Aorta (tissue), 5 donors: ENCODE measurements around the gene PACSIN1. TPM values are rescaled to one million over a fixed set of nuclear protein-coding genes. Genes with fewer than 3 reads are reported as not detected.

Experiments
- ATAC-seq: fragments of 200-7000 bp; cut with Tn5 transposase; one replicate; pipeline ENCODE4 v1.9.1; 2022; ENCODE audit warnings: moderate library complexity; ENCODE audit not compliant: low FRiP score
- DNase-seq, 2 donors: peaks; one replicate each; pipeline ENCODE4 v3.0.0-alpha.2; 2020
- H3K27ac ChIP-seq, 2 donors: one replicate each; pipeline ENCODE4 v1.5.1; 2013; ENCODE audit warnings: low read length in 2 of 2, mild to moderate bottlenecking in 2 of 2, moderate library complexity in 2 of 2, control low read depth in 1 of 2, inconsistent platforms in 1 of 2, low read depth in 1 of 2
- H3K27me3 ChIP-seq, 2 donors: one replicate each; pipeline ENCODE4 v1.6.1; 2013; ENCODE audit warnings: control low read depth in 1 of 2, low read length in 1 of 2, mild to moderate bottlenecking in 1 of 2, moderate library complexity in 1 of 2; ENCODE audit not compliant: insufficient read depth in 2 of 2, control insufficient read depth in 1 of 2
- H3K36me3 ChIP-seq, 2 donors: one replicate each; pipeline ENCODE4 v1.6.1; 2013; ENCODE audit warnings: control low read depth in 1 of 2, low read length in 1 of 2, mild to moderate bottlenecking in 1 of 2; ENCODE audit not compliant: insufficient read depth in 2 of 2, control insufficient read depth in 1 of 2
- H3K4me1 ChIP-seq, 2 donors: one replicate each; pipeline ENCODE4 v1.6.1; 2013; ENCODE audit warnings: low read length in 2 of 2, control low read depth in 1 of 2, mild to moderate bottlenecking in 1 of 2, moderate library complexity in 1 of 2; ENCODE audit not compliant: insufficient read depth in 2 of 2, control insufficient read depth in 1 of 2
- H3K4me3 ChIP-seq, 2 donors: one replicate each; pipeline ENCODE4 v1.5.1; 2013; ENCODE audit warnings: low read length in 2 of 2, control low read depth in 1 of 2, mild to moderate bottlenecking in 1 of 2
- H3K9me3 ChIP-seq: one replicate; pipeline ENCODE4 v1.6.1; 2013; ENCODE audit warnings: mild to moderate bottlenecking, low read length; ENCODE audit not compliant: control insufficient read depth
- WGBS, 2 donors: extraction: QIAGEN DNeasy Blood & Tissue Kit; methylation state at CpG; one replicate each; pipeline ENCODE4 v1.1.7; 2013; 5-methylcytosine and 5-hydroxymethylcytosine counted together
- intact Hi-C, 2 donors: fragments of 100-400 bp; cut with DNase I; formaldehyde crosslinking; loops; one replicate each; pipeline versions ENCODE4 v1.14.2 to v1.15.0; 2022
- polyA plus RNA-seq, 2 donors: library from polyadenylated mRNA; stranded (reverse); fragments of 200-250 nt; gene quantifications; one replicate each; pipeline ENCODE4 v1.2.3, GENCODE V29; 2013
- total RNA-seq, 2 donors: library from RNA; stranded (reverse); fragmentation: NEBNext Ultra II Directional; extraction: Animal tissue kit (Norgen Biotek cat#: 25700); gene quantifications; one replicate each; pipeline ENCODE4 v1.2.1, GENCODE V29; 2021
- donor health status: healthy with polysubstance abuse.
- donor health status: Bipolar disorder and iron deficiency.
- donor health status: DM: no; HTN: no; CAD: no.
- donor health status: DM: no; HTN: no; CAD: no.
- donor health status: DM: yes; HTN: yes; CAD: no.

Gene PACSIN1
- total and polyA plus RNA-seq, 4 donors: 0.10 to 0.84 (median 0.10) TPM; not detected in 1

DNA sequence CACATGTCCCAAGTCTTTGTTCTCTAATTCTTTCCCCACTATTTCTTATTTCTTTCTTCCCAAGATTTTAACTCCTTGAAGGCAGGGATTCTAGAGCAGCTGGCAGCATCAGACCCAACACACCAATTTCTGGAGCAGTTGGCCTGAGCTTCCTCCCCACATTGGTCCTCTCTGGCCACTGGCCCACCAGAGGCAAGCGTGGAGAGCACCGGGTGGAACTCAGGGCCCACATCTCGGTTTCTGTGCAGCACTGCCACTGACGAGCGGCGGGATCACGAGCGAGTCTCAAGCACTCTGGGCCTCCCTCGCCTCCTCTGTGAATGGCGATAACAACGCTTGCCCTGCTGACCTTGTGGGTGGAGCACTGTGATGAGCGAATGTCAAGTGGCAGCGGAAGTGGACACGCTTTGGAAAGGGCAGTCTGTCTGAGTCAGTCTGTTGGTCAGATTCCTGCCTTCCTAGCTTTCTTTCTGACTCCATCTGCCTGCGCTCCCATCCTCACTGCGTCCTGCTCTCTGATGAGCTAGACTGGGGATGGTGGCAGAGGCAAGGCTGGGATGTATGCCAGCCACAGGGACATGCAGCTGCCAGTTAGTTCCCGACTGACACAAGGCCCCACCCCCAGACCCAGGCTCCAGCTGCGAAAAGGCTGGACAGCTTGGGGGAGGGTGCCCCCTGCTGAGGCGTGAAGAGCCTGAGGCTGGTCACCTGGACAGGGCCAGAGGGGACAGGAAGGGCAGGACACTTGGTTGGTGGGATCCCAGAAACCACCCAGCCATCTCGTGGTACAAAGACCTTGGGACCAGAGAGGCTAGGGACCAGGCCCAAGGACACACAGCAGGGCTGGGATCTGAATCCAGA lies 94.7 kb downstream of the PACSIN1 start:
- peaks cover 1% of the 10 kb centered on the region for H3K9me3 ChIP-seq
- no peak for DNase-seq
- WGBS, 2 donors: 67 to 69% methylated on average over 20 of the region's 20 CpGs
- no peaks in the 10 kb centered on the region for H3K36me3 ChIP-seq
- ATAC-seq: no peak
- H3K27me3 ChIP-seq: no peaks in the 10 kb centered on the region
- H3K4me1 ChIP-seq: no peaks in the 10 kb centered on the region
- intact Hi-C loops: no loop called here
- no peak overlapping the region for H3K27ac ChIP-seq
- H3K4me3 ChIP-seq: no peak overlapping the region

DNA sequence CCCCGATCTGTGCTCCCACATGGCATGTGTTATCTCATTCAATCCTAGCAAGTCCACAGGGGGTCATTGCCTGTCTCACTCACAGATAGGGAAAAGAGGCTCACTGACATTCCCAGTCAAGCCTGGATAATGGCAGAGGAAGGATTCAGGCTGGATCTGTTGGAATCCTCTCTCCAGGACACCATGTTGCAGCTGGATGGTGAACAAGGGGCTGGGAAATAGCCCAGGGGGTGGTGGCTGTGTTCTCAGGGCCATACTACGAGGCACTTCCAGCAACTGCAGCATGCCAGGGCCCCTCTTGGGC lies 95.3 kb downstream of the PACSIN1 start:
- no peaks in the 10 kb centered on the region for H3K4me1 ChIP-seq
- no peaks in the 10 kb centered on the region for H3K27me3 ChIP-seq
- H3K36me3 ChIP-seq: no peaks in the 10 kb centered on the region
- DNase-seq (no peak), ATAC-seq (no peak)
- WGBS, 2 donors: 92 to 95% methylated on average over 2 of the region's 2 CpGs
- H3K27ac ChIP-seq: no peak overlapping the region
- intact Hi-C loops: no loop called here
- H3K4me3 ChIP-seq: no peak overlapping the region
- peaks cover 1% of the 10 kb centered on the region for H3K9me3 ChIP-seq

DNA sequence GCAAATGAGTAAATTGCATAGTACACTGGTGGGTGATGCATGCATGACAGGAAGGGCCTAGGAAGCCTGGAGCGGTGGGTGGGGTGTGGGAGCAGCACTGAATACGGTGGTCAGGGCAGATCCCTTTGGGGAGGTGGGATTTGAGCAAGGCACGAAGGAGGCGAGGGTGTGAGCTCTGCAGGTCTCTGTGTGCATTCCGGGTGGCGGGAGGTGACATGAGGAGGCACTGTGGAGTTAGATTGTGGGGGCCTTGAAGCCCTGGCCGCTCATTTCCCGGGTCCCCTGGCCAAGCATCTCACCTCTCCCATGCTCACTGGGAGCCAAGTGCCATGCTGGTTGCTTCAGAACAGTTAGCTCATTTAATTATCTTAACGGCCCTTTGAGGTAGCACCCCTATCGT lies 96.5 kb downstream of the PACSIN1 start:
- no peak overlapping the region for H3K4me3 ChIP-seq
- ATAC-seq (no peak), DNase-seq (no peak)
- no peak overlapping the region for H3K27ac ChIP-seq
- 92 to 94% methylated on average over 10 of the region's 10 CpGs for WGBS, 2 donors
- H3K36me3 ChIP-seq: no peaks in the 10 kb centered on the region
- no peaks in the 10 kb centered on the region for H3K27me3 ChIP-seq
- intact Hi-C loops: no loop called here
- H3K9me3 ChIP-seq: peaks cover 1% of the 10 kb centered on the region
- no peaks in the 10 kb centered on the region for H3K4me1 ChIP-seq

- intact Hi-C loops: no loop called here
- WGBS, 2 donors: 71 to 74% methylated on average over 15 of the region's 15 CpGs
- no peak for ATAC-seq
Observed at GRCh38 chr6:34562861-34563512, 97.1 kb downstream of the PACSIN1 start.

GRCh38 chr6:34563513-34563870 lies 97.6 kb downstream of the PACSIN1 start:
- H3K36me3 ChIP-seq: no peaks in the 10 kb centered on the region
- H3K4me3 ChIP-seq: no peak overlapping the region
- no peaks in the 10 kb centered on the region for H3K27me3 ChIP-seq
- intact Hi-C loops: no loop called here
- no peaks in the 10 kb centered on the region for H3K4me1 ChIP-seq
- ATAC-seq: no peak
- 72 to 77% methylated on average over 7 of the region's 7 CpGs for WGBS, 2 donors
- no peak for DNase-seq
- H3K9me3 ChIP-seq: no peaks in the 10 kb centered on the region
- no peak overlapping the region for H3K27ac ChIP-seq

More at GRCh38 chr6:34562861-34563512, 97.1 kb downstream of the PACSIN1 start:
- Histone ChIP-seq H3K36me3 (no peaks in the 10 kb centered on the region), H3K27ac (no peak overlapping the region), H3K4me3 (no peak overlapping the region), H3K27me3 (no peaks in the 10 kb centered on the region), H3K4me1 (no peaks in the 10 kb centered on the region), H3K9me3 (peaks cover 1% of the 10 kb centered on the region)
- no peak for DNase-seq

DNA sequence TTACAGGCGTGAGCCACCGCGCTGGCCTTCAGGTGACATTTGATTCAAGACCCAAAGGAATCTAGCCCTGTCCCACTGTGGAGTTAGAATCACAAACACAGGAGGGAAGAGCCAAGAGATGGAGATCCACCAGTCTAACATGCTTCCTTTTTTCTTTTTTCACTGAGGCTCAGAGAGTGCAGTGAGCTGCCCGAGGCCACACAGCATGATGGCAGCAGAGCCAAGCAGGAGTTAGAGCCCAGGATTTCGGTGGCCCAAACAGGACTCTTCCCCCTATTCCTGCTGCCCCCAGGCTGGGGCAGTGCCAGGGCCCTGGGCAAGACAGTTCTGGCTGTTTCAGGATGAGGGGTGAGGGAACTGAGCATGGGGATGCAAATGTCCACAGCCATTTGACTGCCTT lies 98.3 kb downstream of the PACSIN1 start:
- 94 to 96% methylated on average over 5 of the region's 5 CpGs for WGBS, 2 donors
- no peaks in the 10 kb centered on the region for H3K27me3 ChIP-seq

GRCh38 chr6:34565722-34566137 lies 99.9 kb downstream of the PACSIN1 start:
- intact Hi-C loops: no loop called here
- H3K27me3 ChIP-seq: no peaks in the 10 kb centered on the region
- no peaks in the 10 kb centered on the region for H3K36me3 ChIP-seq
- ATAC-seq (no peak), DNase-seq (no peak)
- H3K4me3 ChIP-seq: no peak overlapping the region
- no peak overlapping the region for H3K27ac ChIP-seq
- H3K4me1 ChIP-seq: no peaks in the 10 kb centered on the region
- H3K9me3 ChIP-seq: no peaks in the 10 kb centered on the region
- WGBS, 2 donors: 49 to 63% methylated on average over 5 of the region's 5 CpGs

More for the DNA sequence above, 98.3 kb downstream of the PACSIN1 start:
- intact Hi-C loops: no loop called here
- DNase-seq: no peak
- Histone ChIP-seq H3K27ac (no peak overlapping the region), H3K9me3 (no peaks in the 10 kb centered on the region), H3K4me3 (no peak overlapping the region), H3K36me3 (no peaks in the 10 kb centered on the region), H3K4me1 (no peaks in the 10 kb centered on the region)
- ATAC-seq: no peak

GRCh38 chr6:34566830-34567546 lies 101.1 kb downstream of the PACSIN1 start:
- no peak overlapping the region for H3K4me3 ChIP-seq
- ATAC-seq (no peak), DNase-seq (no peak)
- H3K9me3 ChIP-seq: no peaks in the 10 kb centered on the region
- 80 to 81% methylated on average over 14 of the region's 14 CpGs for whole genome bisulfite sequencing, 2 donors
- no peak overlapping the region for H3K27ac ChIP-seq
- intact Hi-C loops: no loop called here
- no peaks in the 10 kb centered on the region for H3K4me1 ChIP-seq
- no peaks in the 10 kb centered on the region for H3K27me3 ChIP-seq
- no peaks in the 10 kb centered on the region for H3K36me3 ChIP-seq
